GM18907 (cell line): ENCODE measurements around the gene CREB3.

ENCODE experiments used
- ATAC-seq: cut with Tn5 transposase; IDR thresholded peaks from one replicate; pipeline ENCODE4 v1.9.1; 2021; ENCODE audit warnings: mild to moderate bottlenecking, moderate library complexity; ENCODE audit not compliant: unreplicated experiment

The CREB3 gene

GRCh38 chr9:35700942-35701341, 31.5 kb upstream of the CREB3 start:
- ATAC-seq, result no peak

GRCh38 chr9:35702696-35703095, 29.8 kb upstream of the CREB3 start:
- ATAC-seq, result no peak

DNA sequence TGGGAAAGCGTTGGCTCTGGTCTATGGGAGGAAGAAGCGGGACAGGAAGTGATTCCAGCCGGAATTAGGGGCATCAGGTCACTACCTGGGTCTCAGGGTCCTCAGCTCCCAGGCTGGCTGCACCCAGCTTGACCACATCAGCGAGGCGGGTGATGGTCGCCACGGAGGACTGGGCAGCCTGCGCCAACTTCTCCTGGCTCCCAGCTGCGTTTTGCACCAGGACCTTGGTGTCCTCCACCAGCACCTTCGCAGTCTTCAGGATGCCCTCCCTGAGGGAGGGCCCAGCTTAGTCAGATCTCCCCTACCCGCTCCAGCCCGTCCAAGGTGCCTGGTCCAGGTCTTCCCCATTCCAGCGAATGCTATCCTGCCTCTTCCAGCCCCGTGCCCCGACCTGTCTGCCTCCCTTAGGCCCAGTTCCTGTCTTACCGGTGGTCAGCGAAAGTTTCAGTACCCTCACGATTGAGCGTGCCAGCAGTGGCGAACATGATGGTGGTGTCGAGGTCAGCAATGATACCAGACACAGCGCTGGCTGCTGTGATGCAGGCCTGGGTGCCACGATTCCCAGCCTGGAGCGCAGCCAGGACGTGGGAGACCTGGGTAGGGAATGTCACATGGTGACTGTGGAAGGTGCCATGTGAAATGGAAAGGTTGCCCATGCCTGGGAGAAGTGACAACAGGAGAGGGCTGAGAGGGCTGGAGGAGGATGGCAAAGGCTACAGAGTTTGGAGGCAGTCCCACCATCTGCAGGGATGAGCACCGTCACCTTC, 28.4 kb upstream of the CREB3 start:
- no peak for ATAC-seq

- ATAC-seq, result no peak
Observed at GRCh38 chr9:35705372-35705771, 27.1 kb upstream of the CREB3 start.

- no peak for ATAC-seq
Observed at GRCh38 chr9:35705836-35706430, 26.5 kb upstream of the CREB3 start.

DNA sequence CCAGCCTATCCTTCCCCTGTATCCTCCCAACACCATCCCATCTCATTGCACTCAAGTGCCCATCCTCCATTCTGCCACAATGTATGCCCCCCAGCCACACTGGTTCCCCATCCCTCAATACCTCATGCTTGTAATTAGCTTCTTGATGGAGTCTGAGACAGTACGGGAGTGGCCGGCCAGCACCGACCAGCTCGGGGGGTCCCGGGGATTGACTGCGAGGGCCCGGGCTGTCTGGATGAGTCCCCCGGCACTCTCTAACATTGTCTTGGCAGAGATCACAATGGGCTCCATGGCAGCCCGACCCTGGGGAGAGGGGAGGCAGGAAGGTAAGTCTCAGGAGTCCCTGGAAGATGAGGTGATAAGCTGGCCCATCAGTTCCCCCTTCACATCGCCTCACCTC, 25.5 kb upstream of the CREB3 start:
- no peak for ATAC-seq

GRCh38 chr9:35708146-35708545, 24.3 kb upstream of the CREB3 start:
- ATAC-seq, result no peak

DNA sequence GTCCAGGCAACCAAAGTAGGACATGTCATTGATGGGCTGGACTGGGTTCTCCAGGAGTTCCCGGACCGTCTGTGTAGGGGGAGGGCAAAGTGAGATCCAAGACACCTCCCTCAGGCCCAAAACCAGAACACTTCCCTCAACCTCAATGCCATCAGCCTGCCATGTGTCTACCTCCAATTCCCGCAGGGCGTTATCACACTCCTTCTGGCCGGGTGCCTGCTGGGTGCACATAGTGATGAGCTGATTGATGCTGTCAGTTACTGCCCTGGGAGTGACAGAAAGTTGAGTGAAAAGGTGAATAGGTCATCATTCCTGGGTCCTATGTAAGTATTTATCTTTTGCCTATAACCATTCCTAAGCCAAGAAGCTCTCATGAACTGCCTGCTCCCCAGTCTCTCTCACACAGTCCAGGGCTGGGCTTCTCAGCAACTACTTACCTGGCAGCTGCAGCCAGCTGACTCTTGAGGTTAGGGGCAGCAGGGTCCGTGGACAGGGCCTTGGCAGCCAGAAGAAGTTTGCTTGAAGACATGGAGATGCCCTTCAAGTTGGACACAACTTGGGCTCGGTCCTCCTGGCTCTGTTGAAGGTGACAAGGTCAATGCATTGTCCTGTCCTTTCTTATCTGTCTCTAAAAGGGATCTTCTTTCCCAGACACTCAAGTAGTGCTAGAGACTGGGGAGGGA, 21.5 kb upstream of the CREB3 start:
- ATAC-seq, result no peak

DNA sequence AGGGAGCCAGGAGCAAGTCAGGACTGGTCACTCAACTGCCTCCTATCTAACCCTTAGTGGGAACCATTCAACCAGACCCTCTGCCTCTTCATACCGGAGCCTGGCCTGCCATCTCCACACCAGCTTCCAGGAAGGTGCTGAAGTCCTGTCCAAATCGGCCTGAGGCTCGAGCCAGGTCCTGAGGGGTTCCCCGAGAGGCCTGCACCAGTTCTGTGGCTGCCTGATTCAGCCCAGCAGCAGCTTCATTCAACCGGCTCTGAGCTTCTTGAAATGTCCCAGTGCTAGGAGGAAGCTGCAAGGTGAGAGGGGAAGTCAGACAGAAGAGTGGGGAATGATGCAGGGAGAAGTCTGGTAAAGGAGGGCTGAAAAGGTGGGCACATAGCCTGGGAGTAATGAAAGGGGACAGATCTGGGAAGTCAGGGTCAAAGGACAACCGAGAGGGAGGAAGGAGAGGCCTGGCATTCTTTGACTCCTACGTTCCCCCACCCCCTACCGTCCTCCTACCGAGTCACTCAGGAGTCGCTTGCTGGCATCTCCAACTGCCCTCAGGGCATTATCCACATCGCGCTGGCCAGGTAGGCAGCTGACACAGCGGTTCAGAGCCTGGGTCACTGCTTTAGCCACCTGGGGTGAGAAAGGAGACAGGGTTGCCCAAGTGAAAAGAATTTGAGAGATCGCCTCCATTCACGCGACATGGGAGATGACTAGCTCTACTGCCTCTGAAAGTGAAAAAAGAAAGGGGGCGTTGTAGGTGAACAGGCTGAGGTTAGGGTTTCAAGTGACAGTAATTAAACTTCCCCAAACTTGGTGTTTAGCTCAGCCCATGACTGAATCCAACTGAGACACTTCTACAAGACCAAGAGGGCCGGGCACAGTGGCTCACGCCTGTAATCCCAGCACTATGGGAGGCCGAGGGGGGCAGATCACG, 20.7 kb upstream of the CREB3 start:
- no peak for ATAC-seq

GRCh38 chr9:35712762-35713400, 19.6 kb upstream of the CREB3 start:
- ATAC-seq, result no peak

GRCh38 chr9:35713578-35713977, 18.9 kb upstream of the CREB3 start:
- no peak for ATAC-seq

GRCh38 chr9:35714123-35714522, 18.3 kb upstream of the CREB3 start:
- ATAC-seq, result no peak

DNA sequence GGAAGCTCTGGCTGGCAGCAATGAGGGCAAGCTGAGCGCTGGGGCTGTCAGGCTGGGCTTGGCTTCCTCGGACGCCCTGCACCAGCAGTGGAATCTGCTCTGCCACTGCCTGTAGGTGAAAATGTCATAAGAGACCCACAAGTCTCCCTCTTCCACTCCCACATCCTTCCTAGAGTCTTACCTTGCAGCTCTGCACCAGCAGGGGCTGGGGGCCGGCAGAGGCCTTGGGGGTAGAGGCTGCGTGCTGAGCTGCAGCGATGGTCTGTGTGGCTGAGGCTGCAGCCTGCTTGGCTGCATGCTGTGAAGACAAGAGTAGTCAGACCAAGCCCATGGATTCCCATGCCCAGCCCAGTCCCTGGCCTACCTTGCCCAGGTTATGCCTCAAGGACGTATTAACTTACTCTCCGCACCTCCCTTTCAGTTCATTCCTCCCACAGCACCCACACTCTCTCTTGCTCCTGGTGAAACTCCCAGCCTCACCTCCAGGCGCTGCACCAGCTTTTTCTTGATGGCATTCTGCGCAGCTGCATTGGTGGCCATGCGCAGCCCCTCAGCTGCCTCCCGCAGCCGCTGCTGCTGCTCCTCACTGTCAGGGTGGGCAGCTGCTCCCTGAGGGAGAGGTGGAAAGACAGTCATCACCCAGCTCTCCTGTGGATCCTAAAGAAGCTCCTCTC, 17.8 kb upstream of the CREB3 start:
- no peak for ATAC-seq

- ATAC-seq, result no peak
Observed at GRCh38 chr9:35716230-35716629, 16.2 kb upstream of the CREB3 start.

GRCh38 chr9:35717132-35717870, 15.2 kb upstream of the CREB3 start:
- no peak for ATAC-seq

DNA sequence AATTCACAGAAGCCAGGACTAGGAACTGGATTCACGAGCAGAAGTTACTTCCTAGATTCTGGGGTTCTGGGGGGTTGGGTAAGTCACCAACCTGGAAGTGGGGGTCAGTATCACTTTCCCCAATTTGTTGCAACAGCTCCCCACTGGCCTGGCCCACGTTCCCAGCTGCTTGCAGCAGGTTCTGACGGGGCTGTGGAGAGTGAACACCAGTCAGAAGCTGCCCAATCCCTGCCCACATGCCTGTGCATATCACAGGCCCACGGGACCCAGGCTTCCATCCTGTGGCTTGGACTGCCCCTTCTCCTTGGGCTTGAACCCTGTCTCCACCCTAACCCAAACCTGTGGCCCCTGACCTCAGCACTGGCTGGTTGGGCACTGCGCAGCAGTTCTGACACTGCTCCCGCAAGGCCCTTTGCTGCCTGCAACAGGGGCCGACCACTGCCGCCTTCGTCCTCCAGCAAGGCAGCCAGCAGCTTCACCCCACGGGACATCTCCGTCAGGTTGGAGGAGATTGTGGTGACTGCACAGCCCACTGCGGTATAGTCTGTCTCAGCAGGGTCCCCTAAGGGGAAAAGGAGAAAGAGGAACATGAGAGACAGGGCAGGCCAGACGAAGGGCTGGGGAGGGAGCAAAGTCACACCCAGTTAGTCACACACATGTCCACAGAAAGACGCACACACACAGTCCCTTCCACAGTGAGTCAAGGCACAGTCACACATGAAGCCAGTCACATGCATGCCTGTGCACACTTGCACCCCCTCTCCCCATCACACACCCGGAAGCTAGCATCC, 13.6 kb upstream of the CREB3 start:
- no peak for ATAC-seq

- ATAC-seq, result no peak
Observed at GRCh38 chr9:35719546-35719945, 12.9 kb upstream of the CREB3 start.

GRCh38 chr9:35723426-35723825, 9.0 kb upstream of the CREB3 start:
- no peak for ATAC-seq

DNA sequence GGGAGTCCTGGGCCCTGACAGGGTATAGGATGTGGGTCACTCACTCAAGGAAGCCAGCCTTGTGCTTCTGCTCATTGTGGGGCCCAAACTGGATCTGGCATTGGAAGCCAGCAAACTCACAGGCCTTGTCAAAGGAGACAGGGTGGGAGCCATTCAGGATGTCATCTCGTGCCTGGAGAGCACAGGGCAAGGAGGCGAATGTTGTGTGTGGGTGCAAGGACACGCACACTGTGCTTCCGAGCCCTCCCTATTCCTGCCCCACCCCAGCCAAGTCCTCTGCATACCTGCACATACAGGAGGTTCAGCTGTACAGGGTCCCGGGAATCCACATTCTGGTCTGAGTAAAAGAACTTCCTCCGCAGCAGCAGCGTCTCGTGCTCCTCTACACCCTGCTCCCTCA, 8.6 kb upstream of the CREB3 start:
- no peak for ATAC-seq
